HepG2 (cell line): ENCODE results near the gene OSBPL8. TPM values are rescaled to one million over a fixed set of nuclear protein-coding genes. Genes with fewer than 3 reads are reported as not detected.

ENCODE experiments used
- ATAD3A ChIP-seq: sonication (generic); formaldehyde crosslinking; IDR thresholded peaks from 2 replicates; pipeline ENCODE4 v1.4.0; 2020; ENCODE audit warnings: missing genetic modification reagents
- FOXA1 ChIP-seq, 2 experiments: fragments of 450-650 bp in 1 of 2; sonication (generic) in 1 of 2; formaldehyde crosslinking in 1 of 2; IDR thresholded peaks; 2 replicates each; pipeline versions ENCODE4 v1.4.0 to v1.6.1; 2016 to 2020; ENCODE audit warnings: missing genetic modification reagents in 1 of 2
- GATA4 ChIP-seq: sonication (generic); IDR thresholded peaks from 2 replicates; pipeline ENCODE4 v1.6.1; 2016; ENCODE audit warnings: antibody characterized with exemption, low read depth, borderline replicate concordance
- MXI1 ChIP-seq: IDR thresholded peaks from 3 replicates; pipeline ENCODE4 v1.6.1; 2012; ENCODE audit warnings: low read depth, low read length, inconsistent platforms, borderline replicate concordance
- RAD21 ChIP-seq: fragments of 450-650 bp; formaldehyde crosslinking; IDR thresholded peaks from 2 replicates; pipeline ENCODE4 v1.5.0; 2020; ENCODE audit warnings: mild to moderate bottlenecking
- RFX1 ChIP-seq: fragments of 450-650 bp; IDR thresholded peaks from 2 replicates; pipeline ENCODE4 v1.6.1; 2017
- U2AF1 ChIP-seq: fragments of 200-400 bp; formaldehyde crosslinking; optimal IDR thresholded peaks from 2 replicates; pipeline ENCODE3; 2017; ENCODE audit warnings: mild to moderate bottlenecking, low read depth, low read length
- ZC3H13 ChIP-seq: sonication (generic); formaldehyde crosslinking; IDR thresholded peaks from 2 replicates; pipeline ENCODE4 v1.8.1; 2023; ENCODE audit warnings: mild to moderate bottlenecking, missing genetic modification reagents, moderate library complexity
- ZMYM4 ChIP-seq: sonication (generic); formaldehyde crosslinking; IDR thresholded peaks from 2 replicates; pipeline ENCODE4 v1.8.1; 2023; ENCODE audit warnings: mild to moderate bottlenecking, missing genetic modification reagents
- ZNF121 ChIP-seq: sonication (generic); formaldehyde crosslinking; IDR thresholded peaks from 2 replicates; pipeline ENCODE4 v1.5.0; 2020; ENCODE audit warnings: mild to moderate bottlenecking, missing genetic modification reagents
- ZNF180 ChIP-seq: sonication (generic); formaldehyde crosslinking; IDR thresholded peaks from 2 replicates; pipeline ENCODE4 v1.4.0; 2020; ENCODE audit warnings: low read depth, missing genetic modification reagents, borderline replicate concordance
- ZNF256 ChIP-seq: sonication (generic); formaldehyde crosslinking; conservative IDR thresholded peaks from 2 replicates; pipeline ENCODE4 v1.4.0; 2020; ENCODE audit warnings: missing genetic modification reagents
- ZNF274 ChIP-seq: sonication (generic); formaldehyde crosslinking; IDR thresholded peaks from 2 replicates; pipeline ENCODE4 v1.5.1; 2020; ENCODE audit warnings: mild to moderate bottlenecking, missing genetic modification reagents
- ZNF296 ChIP-seq: sonication (generic); formaldehyde crosslinking; conservative IDR thresholded peaks from 2 replicates; pipeline ENCODE4 v1.5.0; 2020; ENCODE audit warnings: mild to moderate bottlenecking, missing genetic modification reagents
- ZNF33A ChIP-seq: sonication (generic); formaldehyde crosslinking; IDR thresholded peaks from 2 replicates; pipeline ENCODE4 v1.5.1; 2020; ENCODE audit warnings: missing genetic modification reagents, mild to moderate bottlenecking, moderate library complexity, borderline replicate concordance
- ZNF557 ChIP-seq: sonication (generic); formaldehyde crosslinking; IDR thresholded peaks from 2 replicates; pipeline ENCODE4 v1.4.0; 2020; ENCODE audit warnings: missing genetic modification reagents
- ZNF660 ChIP-seq: sonication (generic); formaldehyde crosslinking; IDR thresholded peaks from 2 replicates; pipeline ENCODE4 v1.5.1; 2020; ENCODE audit warnings: mild to moderate bottlenecking, low read depth, missing genetic modification reagents, borderline replicate concordance
- ZNF672 ChIP-seq: sonication (generic); formaldehyde crosslinking; IDR thresholded peaks from 2 replicates; pipeline ENCODE4 v1.8.1; 2022; ENCODE audit warnings: missing genetic modification reagents
- ZNF816 ChIP-seq: sonication (generic); formaldehyde crosslinking; IDR thresholded peaks from 2 replicates; pipeline ENCODE4 v1.8.0; 2022; ENCODE audit warnings: missing genetic modification reagents, mild to moderate bottlenecking, borderline replicate concordance
- ZSCAN20 ChIP-seq: sonication (generic); formaldehyde crosslinking; IDR thresholded peaks from 2 replicates; pipeline ENCODE4 v1.4.0; 2020; ENCODE audit warnings: missing genetic modification reagents, mild to moderate bottlenecking, borderline replicate concordance
- polyA plus RNA-seq, 8 experiments: library from polyadenylated mRNA; depleted of rRNA in 3 of 8; stranded (reverse) in 7 of 8; unstranded in 1 of 8; fragments of >200 nt; fragmentation: Illumina TruSeq in 4 of 8; extraction: Trizol in 4 of 8; gene quantifications; 2 replicates each; pipeline versions ENCODE4 v1.2.1 to v1.2.3, GENCODE V29; 2011 to 2016; ENCODE audit warnings: low read depth in 4 of 8, missing spikeins in 1 of 8, mixed read lengths in 1 of 8; ENCODE audit not compliant: insufficient read depth in 1 of 8
- total RNA-seq, 5 experiments: library from RNA; depleted of rRNA; stranded (reverse); fragments of >200 nt; fragmentation: Illumina TruSeq; extraction: Trizol; gene quantifications; 2 replicates each; pipeline ENCODE4 v1.2.3, GENCODE V29; 2016; ENCODE audit warnings: low read depth in 1 of 5
- TF ChIP-seq, protein P1 (sequence below): sonication (generic); formaldehyde crosslinking; IDR thresholded peaks from 2 replicates; pipeline ENCODE4 v1.8.0; 2022; ENCODE audit warnings: mild to moderate bottlenecking, missing genetic modification reagents; ENCODE audit not compliant: insufficient replicate concordance
- TF ChIP-seq, protein P2 (sequence below): sonication (generic); formaldehyde crosslinking; IDR thresholded peaks from 2 replicates; pipeline ENCODE4 v1.8.1; 2023; ENCODE audit warnings: mild to moderate bottlenecking, missing genetic modification reagents
- TF ChIP-seq, protein P3 (sequence below): sonication (generic); formaldehyde crosslinking; IDR thresholded peaks from 2 replicates; pipeline ENCODE4 v1.5.1; 2020; ENCODE audit warnings: missing genetic modification reagents, mild to moderate bottlenecking, borderline replicate concordance
- TF ChIP-seq, protein P4 (sequence below): sonication (generic); formaldehyde crosslinking; IDR thresholded peaks from 2 replicates; pipeline ENCODE4 v1.5.0; 2020; ENCODE audit warnings: missing genetic modification reagents

The OSBPL8 gene
- total and polyA plus RNA-seq, 2 of the 13 experiments (the other 11 are each of a cell fraction or from before 2014, with no cell fraction given), result 11.0 to 33.9 TPM

DNA sequence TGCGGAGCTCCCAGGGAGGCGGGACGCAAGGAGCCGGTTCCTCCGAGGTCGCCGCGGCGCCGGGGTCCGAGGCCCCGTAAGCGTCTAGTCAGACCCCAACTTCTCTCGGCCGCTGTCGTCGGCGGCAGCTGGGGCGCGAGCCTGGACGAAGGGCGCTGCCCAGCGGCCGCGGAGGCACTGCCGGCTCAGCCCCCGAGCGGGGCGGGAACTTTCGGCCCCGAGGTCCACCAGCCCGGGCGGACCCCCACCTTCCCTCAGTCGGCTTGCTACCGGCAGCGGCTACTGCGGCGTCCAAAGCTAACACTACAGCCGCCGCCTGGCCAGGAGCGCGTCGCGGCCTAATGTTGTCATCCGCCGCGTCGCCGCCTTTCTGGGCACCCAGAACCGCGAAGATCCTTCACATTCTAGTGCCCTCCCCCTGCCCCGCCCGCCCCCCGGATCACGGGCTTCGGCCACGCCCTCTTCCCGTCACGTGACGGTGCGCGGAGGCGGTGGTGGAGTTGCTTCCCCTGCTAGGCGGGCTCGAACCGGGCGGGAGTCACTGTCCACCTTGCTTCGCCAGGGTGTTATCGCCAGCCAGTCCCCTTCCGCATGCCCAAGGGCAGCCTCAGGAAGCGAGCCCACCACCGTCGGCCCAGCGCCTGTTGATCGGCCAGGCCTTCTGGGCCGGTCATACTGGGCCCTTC lies at the start of gene OSBPL8 (continued):
- TF ChIP-seq ZNF256 (CRISPR knock-in tag) (peak; percentile 79; the same call in 1 of the 2 replicates), RFX1 (no peak), ZMYM4 (CRISPR knock-in tag) (peak; percentile 98), RAD21 (peak; percentile 68), ZNF660 (CRISPR knock-in tag) (no peak), ZNF557 (CRISPR knock-in tag) (peak; percentile 69; the same call in 1 of the 2 replicates), ZNF672 (CRISPR knock-in tag) (no peak), GATA4 (0 out of 2 replicates have a peak, but pooled peaks have one; percentile 46), U2AF1 (no peak), ZNF33A (CRISPR knock-in tag) (no peak), ZNF816 (CRISPR knock-in tag) (0 out of 2 replicates have a peak, but pooled peaks have one; percentile 26), FOXA1 (IDR thresholded peaks at IDR 0.05) (no peak), FOXA1 (CRISPR knock-in tag; IDR thresholded peaks at IDR 0.05) (peak; percentile 19; the same call in 1 of the 2 replicates), ZC3H13 (CRISPR knock-in tag) (peak; percentile 82), MXI1 (peak; percentile 63; the same call in 1 of the 3 replicates), ZNF121 (CRISPR knock-in tag) (0 out of 2 replicates have a peak, but pooled peaks have one; percentile 27), ZNF274 (CRISPR knock-in tag) (peak; percentile 67), ATAD3A (CRISPR knock-in tag) (no peak), ZNF296 (CRISPR knock-in tag) (no peak), ZSCAN20 (CRISPR knock-in tag) (peak; percentile 15; the same call in 1 of the 2 replicates), ZNF180 (CRISPR knock-in tag) (no peak)
- TF ChIP-seq, protein P1, sequence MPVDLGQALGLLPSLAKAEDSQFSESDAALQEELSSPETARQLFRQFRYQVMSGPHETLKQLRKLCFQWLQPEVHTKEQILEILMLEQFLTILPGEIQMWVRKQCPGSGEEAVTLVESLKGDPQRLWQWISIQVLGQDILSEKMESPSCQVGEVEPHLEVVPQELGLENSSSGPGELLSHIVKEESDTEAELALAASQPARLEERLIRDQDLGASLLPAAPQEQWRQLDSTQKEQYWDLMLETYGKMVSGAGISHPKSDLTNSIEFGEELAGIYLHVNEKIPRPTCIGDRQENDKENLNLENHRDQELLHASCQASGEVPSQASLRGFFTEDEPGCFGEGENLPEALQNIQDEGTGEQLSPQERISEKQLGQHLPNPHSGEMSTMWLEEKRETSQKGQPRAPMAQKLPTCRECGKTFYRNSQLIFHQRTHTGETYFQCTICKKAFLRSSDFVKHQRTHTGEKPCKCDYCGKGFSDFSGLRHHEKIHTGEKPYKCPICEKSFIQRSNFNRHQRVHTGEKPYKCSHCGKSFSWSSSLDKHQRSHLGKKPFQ, result no peak
- TF ChIP-seq, protein P2, sequence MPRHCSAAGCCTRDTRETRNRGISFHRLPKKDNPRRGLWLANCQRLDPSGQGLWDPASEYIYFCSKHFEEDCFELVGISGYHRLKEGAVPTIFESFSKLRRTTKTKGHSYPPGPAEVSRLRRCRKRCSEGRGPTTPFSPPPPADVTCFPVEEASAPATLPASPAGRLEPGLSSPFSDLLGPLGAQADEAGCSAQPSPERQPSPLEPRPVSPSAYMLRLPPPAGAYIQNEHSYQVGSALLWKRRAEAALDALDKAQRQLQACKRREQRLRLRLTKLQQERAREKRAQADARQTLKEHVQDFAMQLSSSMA (CRISPR knock-in tag), result peak; percentile 78; the same call in 1 of the 2 replicates
- TF ChIP-seq, protein P3, sequence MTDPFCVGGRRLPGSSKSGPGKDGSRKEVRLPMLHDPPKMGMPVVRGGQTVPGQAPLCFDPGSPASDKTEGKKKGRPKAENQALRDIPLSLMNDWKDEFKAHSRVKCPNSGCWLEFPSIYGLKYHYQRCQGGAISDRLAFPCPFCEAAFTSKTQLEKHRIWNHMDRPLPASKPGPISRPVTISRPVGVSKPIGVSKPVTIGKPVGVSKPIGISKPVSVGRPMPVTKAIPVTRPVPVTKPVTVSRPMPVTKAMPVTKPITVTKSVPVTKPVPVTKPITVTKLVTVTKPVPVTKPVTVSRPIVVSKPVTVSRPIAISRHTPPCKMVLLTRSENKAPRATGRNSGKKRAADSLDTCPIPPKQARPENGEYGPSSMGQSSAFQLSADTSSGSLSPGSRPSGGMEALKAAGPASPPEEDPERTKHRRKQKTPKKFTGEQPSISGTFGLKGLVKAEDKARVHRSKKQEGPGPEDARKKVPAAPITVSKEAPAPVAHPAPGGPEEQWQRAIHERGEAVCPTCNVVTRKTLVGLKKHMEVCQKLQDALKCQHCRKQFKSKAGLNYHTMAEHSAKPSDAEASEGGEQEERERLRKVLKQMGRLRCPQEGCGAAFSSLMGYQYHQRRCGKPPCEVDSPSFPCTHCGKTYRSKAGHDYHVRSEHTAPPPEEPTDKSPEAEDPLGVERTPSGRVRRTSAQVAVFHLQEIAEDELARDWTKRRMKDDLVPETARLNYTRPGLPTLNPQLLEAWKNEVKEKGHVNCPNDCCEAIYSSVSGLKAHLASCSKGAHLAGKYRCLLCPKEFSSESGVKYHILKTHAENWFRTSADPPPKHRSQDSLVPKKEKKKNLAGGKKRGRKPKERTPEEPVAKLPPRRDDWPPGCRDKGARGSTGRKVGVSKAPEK (CRISPR knock-in tag), result peak; percentile 93
- TF ChIP-seq, protein P4, sequence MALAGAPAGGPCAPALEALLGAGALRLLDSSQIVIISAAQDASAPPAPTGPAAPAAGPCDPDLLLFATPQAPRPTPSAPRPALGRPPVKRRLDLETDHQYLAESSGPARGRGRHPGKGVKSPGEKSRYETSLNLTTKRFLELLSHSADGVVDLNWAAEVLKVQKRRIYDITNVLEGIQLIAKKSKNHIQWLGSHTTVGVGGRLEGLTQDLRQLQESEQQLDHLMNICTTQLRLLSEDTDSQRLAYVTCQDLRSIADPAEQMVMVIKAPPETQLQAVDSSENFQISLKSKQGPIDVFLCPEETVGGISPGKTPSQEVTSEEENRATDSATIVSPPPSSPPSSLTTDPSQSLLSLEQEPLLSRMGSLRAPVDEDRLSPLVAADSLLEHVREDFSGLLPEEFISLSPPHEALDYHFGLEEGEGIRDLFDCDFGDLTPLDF (CRISPR knock-in tag), result peak; percentile 84
